Caco-2 (cell line): ENCODE measurements around the gene SOX6. TPM values are rescaled to one million over a fixed set of nuclear protein-coding genes. Genes with fewer than 3 reads are reported as not detected.

ENCODE experiments used
- BruUV-seq: library from RNA; stranded (reverse); fragments of 400-500 nt; replicated peaks from 2 replicates; lab custom pipeline; 2021; lab: Mats Ljungman, UMichigan
- CTCF ChIA-PET: fragments of 300-600 bp; sonication (Branson Sonifier 250); formaldehyde crosslinking; loops from one replicate; lab custom pipeline; 2022; ENCODE audit warnings: antibody characterized with exemption; lab: Charles Lee
- POLR2A ChIA-PET: fragments of 300-600 bp; sonication (Branson Sonifier 250); formaldehyde crosslinking; loops from one replicate; lab custom pipeline; 2022; ENCODE audit warnings: antibody characterized with exemption; lab: Charles Lee
- DNase-seq, 2 experiments: peaks; one replicate each; pipeline versions ENCODE4 v3.0.0 to v3.0.0-alpha.2; 2020 to 2022
- H3K27me3 ChIP-seq: replicated peaks from 2 replicates; pipeline ENCODE4 v1.6.0; 2011; ENCODE audit warnings: low read length; ENCODE audit not compliant: control insufficient read depth, insufficient read depth
- H3K36me3 ChIP-seq: 2 replicates; pipeline ENCODE4 v1.5.1; 2011; ENCODE audit warnings: low read length; ENCODE audit not compliant: control insufficient read depth, insufficient read depth
- H3K4me1 ChIP-seq: fragments of 250-450 bp; sonication (Bioruptor Pico); 2 replicates; pipeline ENCODE4 v1.5.1; 2020; ENCODE audit warnings: mild to moderate bottlenecking
- H3K4me3 ChIP-seq: 2 replicates; pipeline ENCODE4 v1.5.1; 2011; ENCODE audit warnings: low read depth, mild to moderate bottlenecking, control low read depth, low read length
- H3K9me3 ChIP-seq: fragments of 250-450 bp; sonication (Bioruptor Pico); 2 replicates; pipeline ENCODE4 v1.5.1; 2020; ENCODE audit warnings: mild to moderate bottlenecking, moderate library complexity
- H3K27ac Mint-ChIP-seq: one replicate; pipeline ENCODE4 v1.8.0; 2022; ENCODE audit warnings: mixed read lengths; ENCODE audit not compliant: unreplicated experiment
- H3K27me3 Mint-ChIP-seq: one replicate; pipeline ENCODE4 v1.8.0; 2022; ENCODE audit warnings: mixed read lengths; ENCODE audit not compliant: insufficient read depth, unreplicated experiment
- H3K36me3 Mint-ChIP-seq: one replicate; pipeline ENCODE4 v1.8.0; 2022; ENCODE audit warnings: mild to moderate bottlenecking, mixed read lengths; ENCODE audit not compliant: insufficient read depth, unreplicated experiment
- H3K4me1 Mint-ChIP-seq: one replicate; pipeline ENCODE4 v1.8.0; 2022; ENCODE audit warnings: low read depth, mixed read lengths; ENCODE audit not compliant: unreplicated experiment
- H3K4me3 Mint-ChIP-seq: one replicate; pipeline ENCODE4 v1.8.0; 2022; ENCODE audit warnings: mild to moderate bottlenecking, moderate library complexity, mixed read lengths; ENCODE audit not compliant: unreplicated experiment
- H3K9me3 Mint-ChIP-seq: one replicate; pipeline ENCODE4 v1.8.0; 2022; ENCODE audit warnings: mixed read lengths; ENCODE audit not compliant: unreplicated experiment
- intact Hi-C: fragments of 100-400 bp; cut with micrococcal nuclease; formaldehyde crosslinking; loops from one replicate; pipeline ENCODE4 v1.10.0; 2022; ENCODE audit not compliant: unreplicated experiment
- total RNA-seq: library from RNA; stranded (reverse); gene quantifications from 2 replicates; pipeline ENCODE4 v1.2.3, GENCODE V29; 2022
- TF ChIP-seq, protein P1 (sequence below), 2 experiments: fragments of 200-600 bp in 1 of 2; IDR thresholded peaks; 1 replicate in 1 of 2; 2 replicates in 1 of 2; pipeline versions ENCODE4 v1.5.1 to v1.8.0; 2011 to 2022; ENCODE audit warnings: antibody characterized with exemption in 1 of 2, control low read depth in 1 of 2, inconsistent platforms in 1 of 2, low read depth in 1 of 2, low read length in 1 of 2, mild to moderate bottlenecking in 1 of 2, moderate library complexity in 1 of 2; ENCODE audit not compliant: insufficient read depth in 1 of 2, severe bottlenecking in 1 of 2, unreplicated experiment in 1 of 2

SOX6 gene
- total RNA-seq, 1 experiment from 2014 or later, result 10.8 TPM

DNA sequence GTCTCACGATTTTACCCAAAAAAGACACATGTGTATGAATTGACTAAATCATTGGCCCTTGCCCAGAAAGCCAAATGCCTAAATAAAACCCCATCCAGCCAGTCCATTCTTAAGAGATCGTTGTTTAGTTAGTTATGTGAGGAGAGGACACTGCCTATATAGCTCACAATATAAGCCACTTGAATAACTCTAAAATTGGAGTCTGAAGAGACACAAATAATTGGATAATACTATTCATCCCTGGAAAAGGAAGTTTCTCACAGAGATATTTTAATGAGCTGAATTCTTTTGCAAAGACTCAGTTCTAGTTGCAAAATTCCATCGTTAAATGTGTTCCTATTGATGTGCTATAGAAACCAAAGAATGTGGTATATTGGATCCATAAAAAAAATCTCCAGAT is 176.7 kb downstream of the SOX6 start:
- H3K4me3 ChIP-seq, result no peak overlapping the region
- no peaks in the 10 kb centered on the region for H3K9me3 Mint-ChIP-seq
- no peaks in the 10 kb centered on the region for H3K27me3 Mint-ChIP-seq
- no peaks in the 10 kb centered on the region for H3K27me3 ChIP-seq
- intact Hi-C loops, result no loop called here
- H3K27ac Mint-ChIP-seq, result no peak overlapping the region
- no peaks in the 10 kb centered on the region for H3K36me3 Mint-ChIP-seq
- TF ChIP-seq, protein P1, sequence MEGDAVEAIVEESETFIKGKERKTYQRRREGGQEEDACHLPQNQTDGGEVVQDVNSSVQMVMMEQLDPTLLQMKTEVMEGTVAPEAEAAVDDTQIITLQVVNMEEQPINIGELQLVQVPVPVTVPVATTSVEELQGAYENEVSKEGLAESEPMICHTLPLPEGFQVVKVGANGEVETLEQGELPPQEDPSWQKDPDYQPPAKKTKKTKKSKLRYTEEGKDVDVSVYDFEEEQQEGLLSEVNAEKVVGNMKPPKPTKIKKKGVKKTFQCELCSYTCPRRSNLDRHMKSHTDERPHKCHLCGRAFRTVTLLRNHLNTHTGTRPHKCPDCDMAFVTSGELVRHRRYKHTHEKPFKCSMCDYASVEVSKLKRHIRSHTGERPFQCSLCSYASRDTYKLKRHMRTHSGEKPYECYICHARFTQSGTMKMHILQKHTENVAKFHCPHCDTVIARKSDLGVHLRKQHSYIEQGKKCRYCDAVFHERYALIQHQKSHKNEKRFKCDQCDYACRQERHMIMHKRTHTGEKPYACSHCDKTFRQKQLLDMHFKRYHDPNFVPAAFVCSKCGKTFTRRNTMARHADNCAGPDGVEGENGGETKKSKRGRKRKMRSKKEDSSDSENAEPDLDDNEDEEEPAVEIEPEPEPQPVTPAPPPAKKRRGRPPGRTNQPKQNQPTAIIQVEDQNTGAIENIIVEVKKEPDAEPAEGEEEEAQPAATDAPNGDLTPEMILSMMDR (IDR thresholded peaks at IDR 0.05; ENCODE audit: insufficient read depth in 1 of 2, low read depth in 1 of 2, low read length in 1 of 2, severe bottlenecking in 1 of 2, unreplicated experiment in 1 of 2), result no peak
- ChIA-PET POLR2A (no interaction called here), CTCF (no interaction called here)
- no peaks in the 10 kb centered on the region for H3K36me3 ChIP-seq
- no TSS peak for BruUV-seq
- no peak for DNase-seq
- H3K9me3 ChIP-seq, result no peaks in the 10 kb centered on the region
- no peak overlapping the region for H3K4me3 Mint-ChIP-seq
- H3K4me1 ChIP-seq, result peaks cover 17% of the 10 kb centered on the region
- H3K4me1 Mint-ChIP-seq, result peaks cover 12% of the 10 kb centered on the region

DNA sequence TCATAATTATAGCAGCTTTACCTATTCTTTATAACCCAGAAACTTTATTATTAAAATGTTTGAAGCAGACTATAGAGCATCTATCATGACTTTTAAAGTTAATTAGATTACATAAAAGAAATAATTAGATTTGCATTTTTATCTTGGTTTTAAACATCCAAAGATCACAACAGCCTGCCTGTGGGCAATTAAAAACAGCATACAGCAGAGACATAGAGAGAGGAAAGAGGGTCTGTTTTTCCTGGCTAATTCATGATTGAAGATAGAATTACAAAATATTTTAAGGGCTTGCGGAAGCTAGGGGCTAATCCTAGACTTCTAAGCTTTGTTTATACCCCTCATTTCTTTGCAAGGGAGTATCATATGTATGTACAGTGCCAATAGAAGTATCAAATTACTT is 178.1 kb downstream of the SOX6 start:
- BruUV-seq, result no TSS peak
- Mint-ChIP-seq H3K36me3 (no peaks in the 10 kb centered on the region), H3K4me1 (peaks cover 2% of the 10 kb centered on the region), H3K4me3 (no peak overlapping the region), H3K9me3 (no peaks in the 10 kb centered on the region), H3K27me3 (no peaks in the 10 kb centered on the region), H3K27ac (no peak overlapping the region)
- Histone ChIP-seq H3K4me1 (peaks cover 9% of the 10 kb centered on the region), H3K9me3 (no peaks in the 10 kb centered on the region), H3K36me3 (no peaks in the 10 kb centered on the region), H3K27me3 (no peaks in the 10 kb centered on the region), H3K4me3 (no peak overlapping the region)
- intact Hi-C loops, result no loop called here
- CTCF ChIA-PET, result interaction anchor here (0.6 kb wide), 1 partner anchor 14 kb away, joined by 4 read pairs; no protein-coding TSS in a partner anchor
- no peak for DNase-seq
- TF ChIP-seq, protein P1 (IDR thresholded peaks at IDR 0.05; ENCODE audit: insufficient read depth in 1 of 2, low read depth in 1 of 2, low read length in 1 of 2, severe bottlenecking in 1 of 2, unreplicated experiment in 1 of 2), result no peak
- POLR2A ChIA-PET, result no interaction called here

DNA sequence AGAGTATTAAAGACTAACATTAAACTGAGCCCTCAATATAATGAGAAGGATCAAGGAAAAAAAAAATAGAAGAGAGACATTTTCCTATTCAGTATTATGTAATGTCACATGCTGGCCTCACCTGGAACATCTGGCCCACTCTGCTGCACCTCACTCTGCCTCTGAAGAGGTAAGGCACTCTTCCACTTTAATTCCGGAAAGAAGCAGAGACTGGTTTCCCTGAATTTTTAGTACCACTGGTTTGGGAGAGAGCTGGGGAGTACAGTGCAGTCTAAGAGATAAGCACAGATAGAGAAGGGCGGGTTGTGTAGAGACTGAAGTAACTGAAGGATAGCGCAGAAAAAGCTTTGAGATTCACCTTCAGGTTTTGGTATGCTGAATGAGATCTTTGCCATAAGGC is 178.7 kb downstream of the SOX6 start:
- TF ChIP-seq, protein P1 (IDR thresholded peaks at IDR 0.05; ENCODE audit: insufficient read depth in 1 of 2, low read depth in 1 of 2, low read length in 1 of 2, severe bottlenecking in 1 of 2, unreplicated experiment in 1 of 2), result no peak
- no TSS peak for BruUV-seq
- Histone ChIP-seq H3K9me3 (no peaks in the 10 kb centered on the region), H3K4me1 (peaks cover 9% of the 10 kb centered on the region; the same call in 1 of the 2 replicates), H3K27me3 (no peaks in the 10 kb centered on the region), H3K4me3 (no peak overlapping the region), H3K36me3 (no peaks in the 10 kb centered on the region)
- H3K27me3 Mint-ChIP-seq, result no peaks in the 10 kb centered on the region
- DNase-seq, result no peak
- POLR2A ChIA-PET, result no interaction called here
- no peaks in the 10 kb centered on the region for H3K9me3 Mint-ChIP-seq
- H3K4me3 Mint-ChIP-seq, result no peak overlapping the region
- intact Hi-C loops, result no loop called here
- no peak overlapping the region for H3K27ac Mint-ChIP-seq
- H3K36me3 Mint-ChIP-seq, result no peaks in the 10 kb centered on the region
- H3K4me1 Mint-ChIP-seq, result peaks cover 2% of the 10 kb centered on the region
- CTCF ChIA-PET, result no interaction called here
